Stimulated activated naive CD8-positive, alpha-beta T cell treated with anti-CD3 and anti-CD28 coated beads, Interleukin-15, amount 100 ng/mL, for 72 hours (primary cell): ENCODE results near the gene LCLAT1.

Experiments
- ATAC-seq: fragments of 150-1000 bp; cut with Tn5 transposase; 2 replicates; pipeline ENCODE4 v1.10.0; 2021; ENCODE audit warnings: mild to moderate bottlenecking, moderate library complexity
- DNase-seq, 2 donors: peaks; one replicate each; pipeline ENCODE4 v3.0.0; 2021 to 2022
- H3K27ac Mint-ChIP-seq, 2 donors: one replicate each; pipeline ENCODE4 v1.8.0; 2022; ENCODE audit warnings: mild to moderate bottlenecking in 2 of 2, mixed read lengths in 2 of 2, moderate library complexity in 2 of 2
- H3K27me3 Mint-ChIP-seq: one replicate; pipeline ENCODE4 v1.8.0; 2022; ENCODE audit warnings: mixed read lengths
- H3K4me1 Mint-ChIP-seq: one replicate; pipeline ENCODE4 v1.8.0; 2022; ENCODE audit warnings: mild to moderate bottlenecking, mixed read lengths
- H3K4me3 Mint-ChIP-seq, 2 donors: one replicate each; pipeline ENCODE4 v1.8.0; 2022; ENCODE audit warnings: mild to moderate bottlenecking in 2 of 2, mixed read lengths in 2 of 2, moderate library complexity in 1 of 2
- H3K9me3 Mint-ChIP-seq, 2 donors: one replicate each; pipeline ENCODE4 v1.8.0; 2022; ENCODE audit warnings: mixed read lengths in 2 of 2

LCLAT1 gene

DNA sequence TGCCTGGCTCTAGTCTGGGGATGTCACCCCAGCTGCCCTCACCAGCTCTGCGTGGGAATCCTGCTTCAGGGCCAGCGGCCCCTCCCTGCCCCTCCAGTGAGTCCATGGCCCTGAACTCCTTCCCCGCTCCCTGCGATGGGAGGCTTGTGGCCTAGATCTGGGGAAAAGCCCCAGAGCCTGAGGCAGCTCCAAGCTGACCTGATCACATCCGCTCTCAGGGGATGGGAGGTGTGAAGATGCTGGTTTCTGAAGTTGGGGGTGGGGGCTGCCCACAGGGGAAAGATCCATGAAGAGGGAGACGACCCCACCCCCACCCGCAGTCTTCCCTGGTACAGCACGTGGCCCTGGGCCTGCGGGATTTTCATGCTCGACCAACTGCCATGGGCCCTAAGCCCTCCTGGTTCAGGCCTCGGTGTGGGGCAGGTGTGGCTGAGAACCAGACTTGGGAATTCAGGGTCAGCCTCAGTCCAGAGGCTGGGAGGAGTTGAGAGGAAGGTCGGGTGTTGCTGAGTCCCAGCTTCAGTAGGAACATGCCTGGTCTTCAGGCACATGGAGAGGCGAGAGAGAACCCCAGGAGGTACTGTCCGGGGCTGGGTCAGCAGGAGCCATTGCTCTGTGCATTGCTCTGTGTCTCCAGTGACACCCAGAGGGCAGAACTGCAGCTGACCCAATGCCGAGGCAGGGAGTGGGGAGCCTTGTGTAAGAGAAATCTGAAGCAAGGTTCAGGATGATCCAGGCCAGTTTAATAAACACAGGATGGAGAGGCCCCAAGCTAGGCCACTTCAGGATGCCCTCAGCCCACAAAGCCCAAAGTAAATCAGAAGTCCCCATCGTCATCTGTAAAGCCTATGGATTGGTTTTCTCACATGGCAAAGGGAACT, 245.1 kb downstream of the LCLAT1 start:
- Mint-ChIP-seq H3K4me3 (no peak overlapping the region), H3K27me3 (peaks cover 10% of the 10 kb centered on the region), H3K27ac (no peak overlapping the region), H3K9me3 (no peaks in the 10 kb centered on the region), H3K4me1 (no peaks in the 10 kb centered on the region)
- DNase-seq (no peak), ATAC-seq (no peak)

DNA sequence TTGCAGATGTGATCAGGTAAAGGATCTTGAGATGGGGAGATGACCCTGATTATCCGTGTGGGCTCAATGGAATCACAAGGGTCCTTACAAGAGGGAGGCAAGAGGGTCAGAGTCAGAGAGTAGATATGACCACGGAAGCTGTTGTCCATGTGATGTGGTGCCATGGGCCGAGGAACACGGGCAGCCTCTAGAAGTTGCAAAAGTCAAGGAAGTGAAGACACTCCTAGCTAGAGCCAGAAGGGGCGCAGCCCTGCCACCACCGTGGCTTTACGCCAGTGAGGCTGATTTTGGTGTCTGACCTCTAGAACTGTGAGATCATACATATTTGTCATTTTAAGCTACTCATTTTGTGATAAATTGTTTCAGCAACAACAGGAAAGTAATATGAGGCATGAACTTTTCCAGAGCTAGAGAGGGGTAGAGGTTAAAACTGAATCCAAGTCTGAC, 245.8 kb downstream of the LCLAT1 start:
- H3K4me3 Mint-ChIP-seq: no peak overlapping the region
- ATAC-seq (no peak), DNase-seq (no peak)
- no peak overlapping the region for H3K27ac Mint-ChIP-seq
- peaks cover 10% of the 10 kb centered on the region for H3K27me3 Mint-ChIP-seq
- H3K9me3 Mint-ChIP-seq: peaks cover 4 to 5% of the 10 kb centered on the region in 2 donors
- H3K4me1 Mint-ChIP-seq: no peaks in the 10 kb centered on the region
